Measurements from ENCODE around the gene BAG3. TPM values are rescaled to one million over a fixed set of nuclear protein-coding genes. Genes with fewer than 3 reads are reported as not detected.

BAG3 gene
- total RNA-seq, 1 experiment from 2014 or later: 57.0 TPM

DNA sequence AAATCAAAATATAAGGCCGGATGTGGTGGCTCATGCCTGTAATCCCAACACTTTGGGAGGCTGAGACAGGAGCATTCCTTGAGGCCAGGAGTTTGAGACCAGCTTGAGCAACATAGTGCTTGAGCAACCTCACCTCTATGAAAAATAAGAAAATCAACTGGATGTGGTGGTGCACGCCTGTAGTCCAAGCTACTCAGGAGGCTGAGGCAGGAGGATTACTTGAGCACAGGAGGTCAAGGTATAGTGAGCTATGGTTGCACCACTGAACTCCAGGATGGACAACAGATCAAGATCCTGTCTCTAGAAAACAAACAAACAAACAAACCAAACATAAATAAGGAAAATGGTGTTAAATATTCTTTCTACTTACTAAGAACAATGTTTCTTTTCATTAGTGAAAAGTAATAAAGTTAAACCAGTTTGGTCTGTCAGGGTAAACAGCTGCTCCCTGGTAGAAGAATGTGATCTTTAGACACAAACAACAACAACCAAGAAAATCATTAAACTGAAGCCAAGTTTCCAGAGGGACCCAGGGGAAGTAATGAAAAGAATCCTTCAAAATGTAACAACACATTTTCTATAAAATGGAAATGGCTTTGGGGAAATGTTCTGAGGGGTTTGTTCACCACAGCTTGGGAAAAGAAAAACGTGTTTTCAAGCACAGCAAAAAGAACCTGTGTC lies 17.5 kb upstream of the BAG3 start:
- no peaks in the 10 kb centered on the region for H4K20me1 ChIP-seq (ENCODE audit: insufficient read depth)
- TF ChIP-seq ELF1 (IDR thresholded peaks at IDR 0.05; ENCODE audit: borderline replicate concordance, low read depth) (no peak), RAD21 (IDR thresholded peaks at IDR 0.05; ENCODE audit: low read depth) (no peak), JUND (IDR thresholded peaks at IDR 0.05) (no peak), SP1 (IDR thresholded peaks at IDR 0.05; ENCODE audit: low read depth) (no peak), EGR1 (IDR thresholded peaks at IDR 0.05; ENCODE audit: low read depth) (no peak), EZH2 (IDR thresholded peaks at IDR 0.05) (no peak), SRF (IDR thresholded peaks at IDR 0.05; ENCODE audit: low read depth) (no peak)
- intact Hi-C loops (cut with micrococcal nuclease): no loop called here
- no peaks in the 10 kb centered on the region for H3K4me1 ChIP-seq (ENCODE audit: control insufficient read depth in 1 of 2, insufficient read depth in 2 of 2, low read length in 2 of 2)
- ChIA-PET CTCF (interaction anchor here (1.4 to 1.5 kb wide), 2 partner anchors 25 to 31 kb away, joined by 3 to 5 read pairs; no protein-coding TSS in a partner anchor), POLR2A (interaction anchor here (1.9 kb wide), 1 partner anchor 17 kb away, joined by 7 read pairs; the partner anchor contains the start of gene BAG3), RAD21 (ENCODE audit: low non-redundant PET in 1 of 2, low total read pairs in 2 of 2, uncharacterized antibody in 2 of 2, unreplicated experiment in 2 of 2) (no interaction called here)
- H3K9me3 ChIP-seq (ENCODE audit: control insufficient read depth in 1 of 2, insufficient read depth in 1 of 2, low read depth in 1 of 2, low read length in 2 of 2): no peaks in the 10 kb centered on the region
- no peak overlapping the region for H3K4me3 ChIP-seq (replicated peaks in 1 of 2; ENCODE audit: low read depth in 1 of 2, low read length in 2 of 2)
- DNase-seq (ENCODE audit: low read depth, low spot score) (no peak), ATAC-seq (no peak)
- no peak overlapping the region for H3K27ac ChIP-seq (ENCODE audit: low read depth, low read length)
- no TSS peak for BruUV-seq (replicated peaks)
- no peaks in the 10 kb centered on the region for H3K9me2 ChIP-seq (ENCODE audit: insufficient read depth)
- H3K27me3 ChIP-seq (ENCODE audit: insufficient read depth, low read length): no peaks in the 10 kb centered on the region
- H3K4me2 ChIP-seq (ENCODE audit: low read length): no peak overlapping the region
- H3K9ac ChIP-seq (ENCODE audit: low read length): no peak overlapping the region
- H3K79me2 ChIP-seq (ENCODE audit: insufficient read depth, low read length): no peaks in the 10 kb centered on the region
- no peaks in the 10 kb centered on the region for H3K36me3 ChIP-seq (ENCODE audit: control insufficient read depth in 1 of 2, insufficient read depth in 2 of 2, low read length in 2 of 2)
- H2AFZ ChIP-seq (ENCODE audit: low read depth, low read length, poor library complexity, severe bottlenecking): no peak overlapping the region

DNA sequence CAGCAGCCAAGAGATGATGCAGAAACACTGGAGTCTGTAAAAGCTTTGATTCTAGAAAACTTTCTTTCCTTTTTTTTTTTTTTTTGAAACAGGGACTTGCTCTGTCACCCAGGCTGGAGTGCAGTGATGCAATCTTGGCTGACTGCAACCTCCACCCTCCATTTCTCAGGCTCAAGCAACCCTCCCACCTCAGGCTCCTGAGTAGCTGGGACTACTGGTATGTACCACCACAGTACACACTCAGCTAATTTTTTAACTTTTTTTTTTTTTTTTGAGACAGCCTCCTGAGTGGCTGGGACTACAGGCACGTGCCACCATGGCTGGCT lies 17.0 kb upstream of the BAG3 start:
- H3K27me3 ChIP-seq (ENCODE audit: insufficient read depth, low read length): no peaks in the 10 kb centered on the region
- DNase-seq (ENCODE audit: low read depth, low spot score) (no peak), ATAC-seq (no peak)
- ChIA-PET RAD21 (ENCODE audit: low non-redundant PET in 1 of 2, low total read pairs in 2 of 2, uncharacterized antibody in 2 of 2, unreplicated experiment in 2 of 2) (no interaction called here), CTCF (no interaction called here), POLR2A (no interaction called here)
- no peaks in the 10 kb centered on the region for H3K9me3 ChIP-seq (ENCODE audit: control insufficient read depth in 1 of 2, insufficient read depth in 1 of 2, low read depth in 1 of 2, low read length in 2 of 2)
- no peak overlapping the region for H3K4me2 ChIP-seq (ENCODE audit: low read length)
- no peaks in the 10 kb centered on the region for H3K36me3 ChIP-seq (ENCODE audit: control insufficient read depth in 1 of 2, insufficient read depth in 2 of 2, low read length in 2 of 2)
- H2AFZ ChIP-seq (ENCODE audit: low read depth, low read length, poor library complexity, severe bottlenecking): no peak overlapping the region
- BruUV-seq (replicated peaks): no TSS peak
- intact Hi-C loops (cut with micrococcal nuclease): no loop called here
- H4K20me1 ChIP-seq (ENCODE audit: insufficient read depth): no peaks in the 10 kb centered on the region
- no peak for TF ChIP-seq ZFX (IDR thresholded peaks at IDR 0.05)
- TF ChIP-seq CBX3 (IDR thresholded peaks at IDR 0.05; ENCODE audit: low read depth): no peak
- TF ChIP-seq CEBPB (IDR thresholded peaks at IDR 0.05; ENCODE audit: low read depth): peak; percentile 21; the same call in 1 of the 2 replicates
- TF ChIP-seq, protein P1, sequence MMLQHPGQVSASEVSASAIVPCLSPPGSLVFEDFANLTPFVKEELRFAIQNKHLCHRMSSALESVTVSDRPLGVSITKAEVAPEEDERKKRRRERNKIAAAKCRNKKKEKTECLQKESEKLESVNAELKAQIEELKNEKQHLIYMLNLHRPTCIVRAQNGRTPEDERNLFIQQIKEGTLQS (IDR thresholded peaks at IDR 0.05): no peak
- TF ChIP-seq RAD21 (IDR thresholded peaks at IDR 0.05; ENCODE audit: low read depth): no peak
- TF ChIP-seq, protein P2, sequence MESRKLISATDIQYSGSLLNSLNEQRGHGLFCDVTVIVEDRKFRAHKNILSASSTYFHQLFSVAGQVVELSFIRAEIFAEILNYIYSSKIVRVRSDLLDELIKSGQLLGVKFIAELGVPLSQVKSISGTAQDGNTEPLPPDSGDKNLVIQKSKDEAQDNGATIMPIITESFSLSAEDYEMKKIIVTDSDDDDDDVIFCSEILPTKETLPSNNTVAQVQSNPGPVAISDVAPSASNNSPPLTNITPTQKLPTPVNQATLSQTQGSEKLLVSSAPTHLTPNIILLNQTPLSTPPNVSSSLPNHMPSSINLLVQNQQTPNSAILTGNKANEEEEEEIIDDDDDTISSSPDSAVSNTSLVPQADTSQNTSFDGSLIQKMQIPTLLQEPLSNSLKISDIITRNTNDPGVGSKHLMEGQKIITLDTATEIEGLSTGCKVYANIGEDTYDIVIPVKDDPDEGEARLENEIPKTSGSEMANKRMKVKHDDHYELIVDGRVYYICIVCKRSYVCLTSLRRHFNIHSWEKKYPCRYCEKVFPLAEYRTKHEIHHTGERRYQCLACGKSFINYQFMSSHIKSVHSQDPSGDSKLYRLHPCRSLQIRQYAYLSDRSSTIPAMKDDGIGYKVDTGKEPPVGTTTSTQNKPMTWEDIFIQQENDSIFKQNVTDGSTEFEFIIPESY (IDR thresholded peaks at IDR 0.05; ENCODE audit: extremely low read depth, insufficient replicate concordance, low read length): no peak
- no peak for TF ChIP-seq FOSL1 (IDR thresholded peaks at IDR 0.05; ENCODE audit: low read depth)
- TF ChIP-seq POLR2A (IDR thresholded peaks at IDR 0.05; ENCODE audit: borderline replicate concordance, extremely low read depth, insufficient read depth, insufficient read length): no peak
- no peaks in the 10 kb centered on the region for H3K9me2 ChIP-seq (ENCODE audit: insufficient read depth)
- no peaks in the 10 kb centered on the region for H3K4me1 ChIP-seq (ENCODE audit: control insufficient read depth in 1 of 2, insufficient read depth in 2 of 2, low read length in 2 of 2)
- H3K27ac ChIP-seq (ENCODE audit: low read depth, low read length): no peak overlapping the region
- H3K4me3 ChIP-seq (replicated peaks in 1 of 2; ENCODE audit: low read depth in 1 of 2, low read length in 2 of 2): no peak overlapping the region
- no peaks in the 10 kb centered on the region for H3K79me2 ChIP-seq (ENCODE audit: insufficient read depth, low read length)
- H3K9ac ChIP-seq (ENCODE audit: low read length): no peak overlapping the region
